IPS-18a (cell line): Measurements from ENCODE around the gene OR10V1.

Source experiments
- H3K27ac ChIP-seq: one replicate; pipeline ENCODE4 v1.5.1; 2013; ENCODE audit warnings: low read length
- H3K27me3 ChIP-seq: one replicate; pipeline ENCODE4 v1.6.1; 2013; ENCODE audit warnings: mild to moderate bottlenecking, low read length; ENCODE audit not compliant: control insufficient read depth, insufficient read depth
- H3K36me3 ChIP-seq: one replicate; pipeline ENCODE4 v1.6.1; 2013; ENCODE audit warnings: low read depth, low read length; ENCODE audit not compliant: control insufficient read depth
- H3K4me1 ChIP-seq: one replicate; pipeline ENCODE4 v1.6.1; 2013; ENCODE audit warnings: low read depth, low read length; ENCODE audit not compliant: control insufficient read depth
- H3K4me3 ChIP-seq: one replicate; pipeline ENCODE4 v1.5.1; 2013; ENCODE audit warnings: low read length
- H3K9ac ChIP-seq: one replicate; pipeline ENCODE4 v1.6.1; 2013; ENCODE audit warnings: mild to moderate bottlenecking, low read length, moderate library complexity
- H3K9me3 ChIP-seq: one replicate; pipeline ENCODE4 v1.6.1; 2013; ENCODE audit warnings: low read depth, low read length; ENCODE audit not compliant: control insufficient read depth

Gene OR10V1

GRCh38 chr11:59746111-59746510 lies 32.5 kb upstream of the OR10V1 start:
- Histone ChIP-seq H3K9ac (no peak overlapping the region), H3K4me3 (no peak overlapping the region), H3K27ac (no peak overlapping the region)

GRCh38 chr11:59730896-59731565 lies 17.4 kb upstream of the OR10V1 start:
- H3K4me1 ChIP-seq = no peaks in the 10 kb centered on the region
- no peak overlapping the region for H3K27ac ChIP-seq
- H3K36me3 ChIP-seq = no peaks in the 10 kb centered on the region
- no peaks in the 10 kb centered on the region for H3K27me3 ChIP-seq
- no peak overlapping the region for H3K9ac ChIP-seq
- no peak overlapping the region for H3K4me3 ChIP-seq
- no peaks in the 10 kb centered on the region for H3K9me3 ChIP-seq

More at GRCh38 chr11:59746111-59746510, 32.5 kb upstream of the OR10V1 start:
- H3K36me3 ChIP-seq = no peaks in the 10 kb centered on the region
- no peaks in the 10 kb centered on the region for H3K9me3 ChIP-seq
- H3K27me3 ChIP-seq = no peaks in the 10 kb centered on the region
- H3K4me1 ChIP-seq = no peaks in the 10 kb centered on the region

- no peaks in the 10 kb centered on the region for H3K4me1 ChIP-seq
- no peaks in the 10 kb centered on the region for H3K36me3 ChIP-seq
- H3K27ac ChIP-seq = no peak overlapping the region
- H3K9ac ChIP-seq = no peak overlapping the region
- H3K9me3 ChIP-seq = no peaks in the 10 kb centered on the region
- H3K4me3 ChIP-seq = no peak overlapping the region
- H3K27me3 ChIP-seq = no peaks in the 10 kb centered on the region
Measured at GRCh38 chr11:59729834-59730233, 16.2 kb upstream of the OR10V1 start.

GRCh38 chr11:59728913-59729312 lies 15.3 kb upstream of the OR10V1 start:
- Histone ChIP-seq H3K36me3 (no peaks in the 10 kb centered on the region), H3K4me3 (no peak overlapping the region), H3K27me3 (no peaks in the 10 kb centered on the region), H3K27ac (no peak overlapping the region), H3K4me1 (no peaks in the 10 kb centered on the region), H3K9me3 (no peaks in the 10 kb centered on the region), H3K9ac (no peak overlapping the region)

GRCh38 chr11:59728154-59728553 lies 14.5 kb upstream of the OR10V1 start:
- H3K9me3 ChIP-seq = no peaks in the 10 kb centered on the region
- no peak overlapping the region for H3K27ac ChIP-seq
- H3K4me1 ChIP-seq = no peaks in the 10 kb centered on the region
- no peak overlapping the region for H3K9ac ChIP-seq
- H3K27me3 ChIP-seq = no peaks in the 10 kb centered on the region
- no peaks in the 10 kb centered on the region for H3K36me3 ChIP-seq
- no peak overlapping the region for H3K4me3 ChIP-seq

- no peaks in the 10 kb centered on the region for H3K9me3 ChIP-seq
- no peaks in the 10 kb centered on the region for H3K27me3 ChIP-seq
- no peak overlapping the region for H3K9ac ChIP-seq
- no peak overlapping the region for H3K27ac ChIP-seq
- H3K4me1 ChIP-seq = no peaks in the 10 kb centered on the region
- H3K4me3 ChIP-seq = no peak overlapping the region
- no peaks in the 10 kb centered on the region for H3K36me3 ChIP-seq
Measured at GRCh38 chr11:59727426-59727825, 13.8 kb upstream of the OR10V1 start.

GRCh38 chr11:59724066-59724465 lies 10.4 kb upstream of the OR10V1 start:
- Histone ChIP-seq H3K9ac (no peak overlapping the region), H3K9me3 (no peaks in the 10 kb centered on the region), H3K36me3 (no peaks in the 10 kb centered on the region), H3K27ac (no peak overlapping the region), H3K4me1 (no peaks in the 10 kb centered on the region), H3K4me3 (no peak overlapping the region), H3K27me3 (no peaks in the 10 kb centered on the region)

- H3K36me3 ChIP-seq = no peaks in the 10 kb centered on the region
- no peak overlapping the region for H3K9ac ChIP-seq
- no peaks in the 10 kb centered on the region for H3K9me3 ChIP-seq
- H3K27ac ChIP-seq = no peak overlapping the region
- no peaks in the 10 kb centered on the region for H3K27me3 ChIP-seq
- no peak overlapping the region for H3K4me3 ChIP-seq
- no peaks in the 10 kb centered on the region for H3K4me1 ChIP-seq
Measured at GRCh38 chr11:59719556-59719955, 5.9 kb upstream of the OR10V1 start.

- Histone ChIP-seq H3K4me1 (no peaks in the 10 kb centered on the region), H3K4me3 (no peak overlapping the region), H3K36me3 (no peaks in the 10 kb centered on the region), H3K9me3 (no peaks in the 10 kb centered on the region), H3K9ac (no peak overlapping the region), H3K27ac (no peak overlapping the region), H3K27me3 (no peaks in the 10 kb centered on the region)
Measured at GRCh38 chr11:59716051-59716450, 2.4 kb upstream of the OR10V1 start.

GRCh38 chr11:59710136-59710847 lies 3.4 kb downstream of the OR10V1 start:
- Histone ChIP-seq H3K4me1 (no peaks in the 10 kb centered on the region), H3K9me3 (no peaks in the 10 kb centered on the region), H3K9ac (no peak overlapping the region), H3K27ac (no peak overlapping the region), H3K36me3 (no peaks in the 10 kb centered on the region), H3K4me3 (no peak overlapping the region), H3K27me3 (no peaks in the 10 kb centered on the region)

GRCh38 chr11:59708537-59708936 lies 5.1 kb downstream of the OR10V1 start:
- Histone ChIP-seq H3K36me3 (no peaks in the 10 kb centered on the region), H3K4me1 (no peaks in the 10 kb centered on the region), H3K9me3 (no peaks in the 10 kb centered on the region), H3K27me3 (no peaks in the 10 kb centered on the region), H3K27ac (no peak overlapping the region), H3K4me3 (no peak overlapping the region), H3K9ac (no peak overlapping the region)

GRCh38 chr11:59707371-59707770 lies 6.3 kb downstream of the OR10V1 start:
- no peaks in the 10 kb centered on the region for H3K9me3 ChIP-seq
- H3K36me3 ChIP-seq = no peaks in the 10 kb centered on the region
- H3K27ac ChIP-seq = no peak overlapping the region
- H3K4me3 ChIP-seq = no peak overlapping the region
- no peaks in the 10 kb centered on the region for H3K27me3 ChIP-seq
- no peak overlapping the region for H3K9ac ChIP-seq
- no peaks in the 10 kb centered on the region for H3K4me1 ChIP-seq
